DND-41 (cell line): ENCODE results near the gene ETFB.

ENCODE experiments used
- EZH2 ChIP-seq: IDR thresholded peaks from 3 replicates; pipeline ENCODE4 v1.6.1; 2012; ENCODE audit warnings: borderline replicate concordance, low read depth, mild to moderate bottlenecking, moderate library complexity, low read length, inconsistent platforms; ENCODE audit not compliant: severe bottlenecking
- TF ChIP-seq, protein P1 (sequence below): IDR thresholded peaks from 2 replicates; pipeline ENCODE4 v1.5.1; 2012; ENCODE audit warnings: borderline replicate concordance, low read length, moderate library complexity, mild to moderate bottlenecking; ENCODE audit not compliant: poor library complexity, severe bottlenecking; ENCODE audit errors: extremely low read depth

DNA sequence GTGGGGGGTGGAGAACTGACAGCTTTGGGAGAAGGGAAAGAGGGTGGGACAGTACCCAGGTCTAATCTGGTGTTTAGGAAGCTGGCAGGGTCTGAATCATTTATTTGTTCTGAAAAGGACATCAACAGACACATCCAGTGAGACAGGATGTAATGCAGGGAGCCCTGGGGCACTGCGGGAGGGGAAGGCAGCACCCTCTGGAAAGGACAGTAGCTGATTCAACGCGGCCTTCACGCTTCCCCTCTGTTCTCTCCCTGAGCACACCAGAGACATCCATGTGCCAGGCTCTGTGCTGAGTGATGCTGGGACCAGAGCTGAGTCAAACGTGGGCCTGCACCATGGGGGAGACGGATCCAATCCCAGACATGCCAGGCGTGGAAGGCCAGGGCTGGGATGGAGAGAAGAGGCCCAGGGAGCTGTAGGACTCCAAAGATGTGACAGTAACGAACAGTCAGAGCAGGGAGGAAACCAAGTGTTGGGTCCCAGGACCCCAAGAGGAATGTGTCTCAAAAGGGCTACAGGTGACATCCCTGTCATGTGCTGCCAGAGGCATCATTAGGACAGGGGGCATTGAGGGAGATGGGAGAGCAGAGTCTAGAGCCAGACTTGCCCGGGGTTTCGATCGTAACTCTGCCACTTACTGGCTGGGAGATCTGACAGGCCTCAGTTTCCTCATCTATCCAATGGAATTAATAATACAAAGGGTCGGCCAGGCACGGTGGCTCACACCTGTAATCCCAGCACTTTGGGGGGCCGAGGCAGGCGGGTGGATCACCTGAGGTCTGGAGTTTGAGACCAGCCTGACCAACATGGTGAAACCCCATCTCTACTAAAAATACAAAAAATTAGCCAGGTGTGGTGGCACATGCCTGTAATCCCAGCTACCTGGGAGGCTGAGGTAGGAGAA is 1.7 kb downstream of the ETFB start:
- TF ChIP-seq, protein P1, sequence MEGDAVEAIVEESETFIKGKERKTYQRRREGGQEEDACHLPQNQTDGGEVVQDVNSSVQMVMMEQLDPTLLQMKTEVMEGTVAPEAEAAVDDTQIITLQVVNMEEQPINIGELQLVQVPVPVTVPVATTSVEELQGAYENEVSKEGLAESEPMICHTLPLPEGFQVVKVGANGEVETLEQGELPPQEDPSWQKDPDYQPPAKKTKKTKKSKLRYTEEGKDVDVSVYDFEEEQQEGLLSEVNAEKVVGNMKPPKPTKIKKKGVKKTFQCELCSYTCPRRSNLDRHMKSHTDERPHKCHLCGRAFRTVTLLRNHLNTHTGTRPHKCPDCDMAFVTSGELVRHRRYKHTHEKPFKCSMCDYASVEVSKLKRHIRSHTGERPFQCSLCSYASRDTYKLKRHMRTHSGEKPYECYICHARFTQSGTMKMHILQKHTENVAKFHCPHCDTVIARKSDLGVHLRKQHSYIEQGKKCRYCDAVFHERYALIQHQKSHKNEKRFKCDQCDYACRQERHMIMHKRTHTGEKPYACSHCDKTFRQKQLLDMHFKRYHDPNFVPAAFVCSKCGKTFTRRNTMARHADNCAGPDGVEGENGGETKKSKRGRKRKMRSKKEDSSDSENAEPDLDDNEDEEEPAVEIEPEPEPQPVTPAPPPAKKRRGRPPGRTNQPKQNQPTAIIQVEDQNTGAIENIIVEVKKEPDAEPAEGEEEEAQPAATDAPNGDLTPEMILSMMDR, result no peak
- TF ChIP-seq EZH2, result no peak
